Ishikawa (cell line): ENCODE data around the gene TPPP2.

Experiments
- CEBPB ChIP-seq: IDR thresholded peaks from 2 replicates; pipeline ENCODE4 v1.6.1; 2012
- CREB1 ChIP-seq: IDR thresholded peaks from 2 replicates; pipeline ENCODE4 v1.6.1; 2012; ENCODE audit warnings: low read depth
- EGR1 ChIP-seq: IDR thresholded peaks from 2 replicates; pipeline ENCODE4 v1.6.1; 2012
- EP300 ChIP-seq: IDR thresholded peaks from 2 replicates; pipeline ENCODE4 v1.6.1; 2012; ENCODE audit warnings: borderline replicate concordance
- FOXM1 ChIP-seq: IDR thresholded peaks from 2 replicates; pipeline ENCODE4 v1.6.1; 2012; ENCODE audit warnings: low read depth, borderline replicate concordance
- MAX ChIP-seq: IDR thresholded peaks from 2 replicates; pipeline ENCODE4 v1.6.1; 2012
- NFIC ChIP-seq: IDR thresholded peaks from 2 replicates; pipeline ENCODE4 v1.6.1; 2012
- RAD21 ChIP-seq: IDR thresholded peaks from 2 replicates; pipeline ENCODE4 v1.6.1; 2012; ENCODE audit warnings: low read depth
- REST ChIP-seq: IDR thresholded peaks from 2 replicates; pipeline ENCODE4 v1.6.1; 2012; ENCODE audit warnings: low read depth, mild to moderate bottlenecking
- TAF1 ChIP-seq: IDR thresholded peaks from 2 replicates; pipeline ENCODE4 v1.6.1; 2012; ENCODE audit warnings: low read depth, mild to moderate bottlenecking
- TCF12 ChIP-seq: IDR thresholded peaks from 2 replicates; pipeline ENCODE4 v1.6.1; 2012; ENCODE audit warnings: low read depth
- TEAD4 ChIP-seq: IDR thresholded peaks from 2 replicates; pipeline ENCODE4 v1.6.1; 2012
- USF1 ChIP-seq: IDR thresholded peaks from 2 replicates; pipeline ENCODE4 v1.6.1; 2012
- YY1 ChIP-seq: IDR thresholded peaks from 2 replicates; pipeline ENCODE4 v1.6.1; 2012; ENCODE audit warnings: low read depth
- ZBTB7A ChIP-seq: IDR thresholded peaks from 2 replicates; pipeline ENCODE4 v1.6.1; 2012; ENCODE audit warnings: low read depth

The TPPP2 gene

GRCh38 chr14:20988717-20989470, 41.1 kb upstream of the TPPP2 start:
- TF ChIP-seq RAD21 (no peak), EP300 (no peak), USF1 (no peak), TEAD4 (no peak), EGR1 (no peak), ZBTB7A (no peak), NFIC (no peak)

- no peak for TF ChIP-seq NFIC
- no peak for TF ChIP-seq CEBPB
- no peak for TF ChIP-seq RAD21
- no peak for TF ChIP-seq EGR1
- TF ChIP-seq MAX, result no peak
- no peak for TF ChIP-seq EP300
- TF ChIP-seq TEAD4, result peak; percentile 54
- no peak for TF ChIP-seq ZBTB7A
Observed at GRCh38 chr14:20989471-20989786, 40.6 kb upstream of the TPPP2 start.

- TF ChIP-seq TCF12 (peak; percentile 37; the same call in 1 of the 2 replicates), RAD21 (peak; percentile 27), TEAD4 (0 out of 2 replicates have a peak, but pooled peaks have one; percentile 23), USF1 (no peak), REST (peak; percentile 27; the same call in 1 of the 2 replicates), TAF1 (peak; percentile 87), CREB1 (0 out of 2 replicates have a peak, but pooled peaks have one; percentile 46), CEBPB (no peak), EGR1 (no peak), NFIC (peak; percentile 24; the same call in 1 of the 2 replicates), ZBTB7A (no peak), MAX (peak; percentile 46; the same call in 1 of the 2 replicates), FOXM1 (peak; percentile 13; the same call in 1 of the 2 replicates), YY1 (peak; percentile 94), EP300 (no peak)
Observed at GRCh38 chr14:20989787-20990600, 40.0 kb upstream of the TPPP2 start, which contains the start of gene METTL17. TSS of gene METTL17 (plus strand) at chr14:20989980. CDS start at chr14:20990003, 23 bp downstream.

GRCh38 chr14:20996521-20996920, 33.5 kb upstream of the TPPP2 start:
- TF ChIP-seq RAD21 (no peak), USF1 (no peak), EP300 (no peak), YY1 (no peak), TEAD4 (no peak), MAX (no peak), REST (no peak), TCF12 (no peak), TAF1 (no peak), EGR1 (no peak), NFIC (no peak), CREB1 (no peak), ZBTB7A (no peak), CEBPB (no peak), FOXM1 (no peak)

GRCh38 chr14:20997115-20997514, 32.9 kb upstream of the TPPP2 start:
- no peak for TF ChIP-seq EP300
- no peak for TF ChIP-seq USF1
- no peak for TF ChIP-seq NFIC
- no peak for TF ChIP-seq EGR1
- no peak for TF ChIP-seq REST
- TF ChIP-seq CREB1, result no peak
- no peak for TF ChIP-seq FOXM1
- no peak for TF ChIP-seq TAF1
- no peak for TF ChIP-seq TEAD4
- TF ChIP-seq RAD21, result no peak
- no peak for TF ChIP-seq CEBPB
- TF ChIP-seq MAX, result no peak
- TF ChIP-seq TCF12, result no peak
- no peak for TF ChIP-seq YY1
- TF ChIP-seq ZBTB7A, result no peak
